GM23338 (cell line): ENCODE results near the gene PTPRQ.

Experiments used
- CREB1 ChIP-seq: fragments of 250-450 bp; sonication (Bioruptor Pico); IDR thresholded peaks from 2 replicates; pipeline ENCODE4 v1.5.0; 2020; ENCODE audit warnings: low read depth, mild to moderate bottlenecking, moderate library complexity
- CTCF ChIP-seq, 2 experiments: fragments of 200-600 bp in 1 of 2; sonication (generic) in 1 of 2; conservative IDR thresholded peaks; 2 replicates each; pipeline versions ENCODE4 v1.5.1 to v1.6.1; 2016 to 2017; ENCODE audit warnings: antibody characterized with exemption in 2 of 2, low read depth in 2 of 2, mild to moderate bottlenecking in 2 of 2, moderate library complexity in 1 of 2
- ETS1 ChIP-seq: IDR thresholded peaks from 2 replicates; pipeline ENCODE4 v1.6.1; 2016; ENCODE audit warnings: antibody characterized with exemption
- EZH2 ChIP-seq: fragments of 200-600 bp; sonication (generic); IDR thresholded peaks from one replicate; pipeline ENCODE4 v1.8.0; 2017; ENCODE audit warnings: antibody characterized with exemption, mild to moderate bottlenecking, low read depth; ENCODE audit not compliant: unreplicated experiment
- EZH2phosphoT487 ChIP-seq: fragments of 200-600 bp; sonication (generic); IDR thresholded peaks from one replicate; pipeline ENCODE4 v1.8.1; 2018; ENCODE audit warnings: antibody characterized with exemption; ENCODE audit not compliant: unreplicated experiment
- JUNB ChIP-seq: IDR thresholded peaks from one replicate; pipeline ENCODE4 v1.6.1; 2016; ENCODE audit warnings: antibody characterized with exemption; ENCODE audit not compliant: unreplicated experiment
- POLR2AphosphoS5 ChIP-seq: IDR thresholded peaks from 2 replicates; pipeline ENCODE4 v1.6.1; 2016; ENCODE audit warnings: antibody characterized with exemption, low read depth
- REST ChIP-seq: IDR thresholded peaks from one replicate; pipeline ENCODE4 v1.6.1; 2018; ENCODE audit warnings: antibody characterized with exemption; ENCODE audit not compliant: unreplicated experiment
- ZNF331 ChIP-seq: fragments of 250-450 bp; sonication (Bioruptor Pico); IDR thresholded peaks from 2 replicates; pipeline ENCODE4 v1.5.0; 2020; ENCODE audit warnings: low read depth, mild to moderate bottlenecking, moderate library complexity

- no peak for TF ChIP-seq CTCF (conservative IDR thresholded peaks at IDR 0.05; ENCODE audit: low read depth in 2 of 2)
- no peak for TF ChIP-seq POLR2AphosphoS5
- no peak for TF ChIP-seq CREB1 (CRISPR knock-in tag)
- no peak for TF ChIP-seq REST
- TF ChIP-seq EZH2, result no peak
- TF ChIP-seq EZH2phosphoT487, result no peak
- no peak for TF ChIP-seq ZNF331
- TF ChIP-seq JUNB, result no peak
- TF ChIP-seq ETS1, result no peak
Observed at GRCh38 chr12:80401191-80401590, 42.8 kb upstream of the PTPRQ start.
